ENCODE results near the gene LBP. TPM values are rescaled to one million over a fixed set of nuclear protein-coding genes. Genes with fewer than 3 reads are reported as not detected.

LBP gene
- total and polyA plus RNA-seq, 2 donors (not counting 1 experiment from before 2014, with no cell fraction given), result not detected

- Histone ChIP-seq H3K36me3 (replicated peaks in 1 of 2; ENCODE audit: control extremely low read depth in 1 of 2, control insufficient read depth in 1 of 2, extremely low read depth in 1 of 2, insufficient read depth in 2 of 2, low read length in 1 of 2) (no peaks in the 10 kb centered on the region), H3K4me2 (replicated peaks; ENCODE audit: low read depth, low read length, poor library complexity, severe bottlenecking) (no peak overlapping the region), H3K9me3 (ENCODE audit: control extremely low read depth in 1 of 3, control insufficient read depth in 2 of 3, insufficient read depth in 1 of 3, low read length in 2 of 3) (peaks cover 0 to 7% (median 0%) of the 10 kb centered on the region in 3 donors), H3K27me3 (replicated peaks in 1 of 4; ENCODE audit: control extremely low read depth in 1 of 4, control insufficient read depth in 3 of 4, insufficient read depth in 4 of 4, low read length in 3 of 4) (no peaks in the 10 kb centered on the region), H3K9ac (ENCODE audit: low read length) (no peak overlapping the region), H3K4me3 (ENCODE audit: control extremely low read depth in 1 of 5, extremely low read depth in 1 of 5, insufficient read depth in 1 of 5, low read depth in 2 of 5, low read length in 4 of 5) (no peak overlapping the region), H2AFZ (ENCODE audit: insufficient read depth, low read depth, low read length, poor library complexity, severe bottlenecking) (no peak overlapping the region), H3K27ac (ENCODE audit: low read length in 2 of 2) (no peak overlapping the region), H3K79me2 (ENCODE audit: control insufficient read depth, insufficient read depth, low read length) (no peaks in the 10 kb centered on the region), H4K20me1 (ENCODE audit: control insufficient read depth, insufficient read depth, low read length, poor library complexity, severe bottlenecking) (no peaks in the 10 kb centered on the region), H3K4me1 (ENCODE audit: control insufficient read depth in 2 of 2, insufficient read depth in 2 of 2, low read length in 2 of 2) (no peaks in the 10 kb centered on the region)
- TF ChIP-seq CTCF (IDR thresholded peaks at IDR 0.05), result no peak
- no peak for TF ChIP-seq EZH2 (IDR thresholded peaks at IDR 0.05; ENCODE audit: borderline replicate concordance, insufficient read depth, low read depth, low read length, poor library complexity, severe bottlenecking)
- Mint-ChIP-seq H3K27ac (no peak overlapping the region), H3K27me3 (no peaks in the 10 kb centered on the region), H3K9me3 (ENCODE audit: insufficient read depth) (peaks cover 3% of the 10 kb centered on the region), H3K4me3 (no peak overlapping the region), H3K4me1 (no peaks in the 10 kb centered on the region)
- DNase-seq (no peak), ATAC-seq (ENCODE audit: low read depth) (no peak)
- ChIA-PET CTCF (no interaction called here), POLR2A (no interaction called here)
- WGBS (ENCODE audit: insufficient coverage), result 98% methylated on average over 4 of the region's 5 CpGs
- intact Hi-C loops (cut with micrococcal nuclease), result no loop called here
Measured at GRCh38 chr20:38402089-38402488, 55.8 kb downstream of the LBP start.

GRCh38 chr20:38402816-38403215, 56.5 kb downstream of the LBP start:
- H3K9me3 Mint-ChIP-seq (ENCODE audit: insufficient read depth), result peaks cover 3% of the 10 kb centered on the region
- Histone ChIP-seq H3K27me3 (replicated peaks in 1 of 4; ENCODE audit: control extremely low read depth in 1 of 4, control insufficient read depth in 3 of 4, insufficient read depth in 4 of 4, low read length in 3 of 4) (no peaks in the 10 kb centered on the region), H3K4me2 (replicated peaks; ENCODE audit: low read depth, low read length, poor library complexity, severe bottlenecking) (no peak overlapping the region), H3K36me3 (replicated peaks in 1 of 2; ENCODE audit: control extremely low read depth in 1 of 2, control insufficient read depth in 1 of 2, extremely low read depth in 1 of 2, insufficient read depth in 2 of 2, low read length in 1 of 2) (no peaks in the 10 kb centered on the region), H4K20me1 (ENCODE audit: control insufficient read depth, insufficient read depth, low read length, poor library complexity, severe bottlenecking) (no peaks in the 10 kb centered on the region), H3K4me1 (ENCODE audit: control insufficient read depth in 2 of 2, insufficient read depth in 2 of 2, low read length in 2 of 2) (no peaks in the 10 kb centered on the region), H3K9me3 (ENCODE audit: control extremely low read depth in 1 of 3, control insufficient read depth in 2 of 3, insufficient read depth in 1 of 3, low read length in 2 of 3) (peaks cover 0 to 10% (median 0%) of the 10 kb centered on the region in 3 donors), H3K9ac (ENCODE audit: low read length) (no peak overlapping the region), H3K27ac (ENCODE audit: low read length in 2 of 2) (no peak overlapping the region), H3K79me2 (ENCODE audit: control insufficient read depth, insufficient read depth, low read length) (no peaks in the 10 kb centered on the region), H3K4me3 (ENCODE audit: control extremely low read depth in 1 of 5, extremely low read depth in 1 of 5, insufficient read depth in 1 of 5, low read depth in 2 of 5, low read length in 4 of 5) (no peak overlapping the region), H2AFZ (ENCODE audit: insufficient read depth, low read depth, low read length, poor library complexity, severe bottlenecking) (no peak overlapping the region)
- ChIA-PET CTCF (no interaction called here), POLR2A (no interaction called here)
- DNase-seq, result no peak
- no peaks in the 10 kb centered on the region for H3K27me3 Mint-ChIP-seq
- H3K4me3 Mint-ChIP-seq, result no peak overlapping the region
- no peaks in the 10 kb centered on the region for H3K4me1 Mint-ChIP-seq
- no peak overlapping the region for H3K27ac Mint-ChIP-seq
- ATAC-seq (ENCODE audit: low read depth), result no peak
- no peak for TF ChIP-seq CTCF (IDR thresholded peaks at IDR 0.05)
- no peak for TF ChIP-seq EZH2 (IDR thresholded peaks at IDR 0.05; ENCODE audit: borderline replicate concordance, insufficient read depth, low read depth, low read length, poor library complexity, severe bottlenecking)
- intact Hi-C loops (cut with micrococcal nuclease), result no loop called here
- WGBS (ENCODE audit: insufficient coverage), result 97% methylated on average over 8 of the region's 8 CpGs

All from B cell (primary cell).